PFSK-1 (cell line): ENCODE results near the gene GAPDH.

Experiments used
- POLR2AphosphoS5 ChIP-seq: IDR thresholded peaks from 2 replicates; pipeline ENCODE4 v1.6.1; 2012; ENCODE audit warnings: low read depth, mild to moderate bottlenecking, control low read depth, low read length, moderate library complexity
- SIN3A ChIP-seq: IDR thresholded peaks from 2 replicates; pipeline ENCODE4 v1.6.1; 2012; ENCODE audit warnings: mild to moderate bottlenecking, low read length, moderate library complexity, borderline replicate concordance; ENCODE audit not compliant: insufficient read depth
- TAF1 ChIP-seq: IDR thresholded peaks from 2 replicates; pipeline ENCODE4 v1.6.1; 2012; ENCODE audit warnings: low read length, control low read depth, borderline replicate concordance; ENCODE audit not compliant: insufficient read depth
- TF ChIP-seq, protein P1 (sequence below), 2 experiments: IDR thresholded peaks; 2 replicates each; pipeline versions ENCODE4 v1.6.1 to v1.8.0; 2011 to 2012; ENCODE audit warnings: low read depth in 2 of 2, low read length in 2 of 2, control low read depth in 1 of 2, inconsistent platforms in 1 of 2, mild to moderate bottlenecking in 1 of 2, moderate library complexity in 1 of 2; ENCODE audit not compliant: insufficient read depth in 1 of 2

DNA sequence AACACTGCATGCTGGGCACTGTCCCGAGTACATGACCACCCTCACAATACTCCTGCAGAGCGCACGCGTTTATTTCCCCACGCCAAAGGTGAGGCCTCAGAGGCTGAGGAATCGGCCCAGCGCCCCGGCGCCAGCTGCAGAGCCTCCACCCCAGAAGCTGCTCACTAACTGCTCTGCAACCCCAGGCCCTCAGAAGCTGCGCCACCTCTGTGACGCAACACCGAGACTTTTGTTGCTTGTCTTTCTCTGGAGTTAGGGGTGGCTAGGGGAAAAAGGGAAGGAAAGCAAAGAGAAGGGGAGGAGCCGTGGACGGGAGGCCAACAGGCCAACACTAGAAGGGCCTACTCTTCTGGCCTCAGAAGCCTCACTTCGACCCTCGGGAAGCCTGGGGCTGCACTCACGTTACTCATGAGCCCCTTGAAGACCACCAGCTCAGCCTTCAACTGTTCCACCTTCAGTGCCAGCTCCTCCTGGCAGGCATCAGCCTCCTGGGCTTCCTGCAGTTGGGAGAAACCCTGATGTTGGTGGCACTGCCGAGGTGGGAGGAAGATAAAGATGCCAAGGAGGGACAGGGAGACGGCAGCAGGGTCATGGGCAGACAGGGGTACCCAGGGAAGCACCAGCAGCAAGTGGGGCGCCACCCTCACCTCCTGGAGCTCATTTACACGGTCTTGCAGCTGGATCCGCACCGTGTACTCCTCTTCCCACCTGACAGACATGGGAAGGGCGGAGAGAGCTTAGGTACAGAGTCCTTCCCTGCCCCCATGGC lies 16.2 kb downstream of the GAPDH start:
- TF ChIP-seq SIN3A (no peak), POLR2AphosphoS5 (no peak), TAF1 (no peak)
- TF ChIP-seq, protein P1, sequence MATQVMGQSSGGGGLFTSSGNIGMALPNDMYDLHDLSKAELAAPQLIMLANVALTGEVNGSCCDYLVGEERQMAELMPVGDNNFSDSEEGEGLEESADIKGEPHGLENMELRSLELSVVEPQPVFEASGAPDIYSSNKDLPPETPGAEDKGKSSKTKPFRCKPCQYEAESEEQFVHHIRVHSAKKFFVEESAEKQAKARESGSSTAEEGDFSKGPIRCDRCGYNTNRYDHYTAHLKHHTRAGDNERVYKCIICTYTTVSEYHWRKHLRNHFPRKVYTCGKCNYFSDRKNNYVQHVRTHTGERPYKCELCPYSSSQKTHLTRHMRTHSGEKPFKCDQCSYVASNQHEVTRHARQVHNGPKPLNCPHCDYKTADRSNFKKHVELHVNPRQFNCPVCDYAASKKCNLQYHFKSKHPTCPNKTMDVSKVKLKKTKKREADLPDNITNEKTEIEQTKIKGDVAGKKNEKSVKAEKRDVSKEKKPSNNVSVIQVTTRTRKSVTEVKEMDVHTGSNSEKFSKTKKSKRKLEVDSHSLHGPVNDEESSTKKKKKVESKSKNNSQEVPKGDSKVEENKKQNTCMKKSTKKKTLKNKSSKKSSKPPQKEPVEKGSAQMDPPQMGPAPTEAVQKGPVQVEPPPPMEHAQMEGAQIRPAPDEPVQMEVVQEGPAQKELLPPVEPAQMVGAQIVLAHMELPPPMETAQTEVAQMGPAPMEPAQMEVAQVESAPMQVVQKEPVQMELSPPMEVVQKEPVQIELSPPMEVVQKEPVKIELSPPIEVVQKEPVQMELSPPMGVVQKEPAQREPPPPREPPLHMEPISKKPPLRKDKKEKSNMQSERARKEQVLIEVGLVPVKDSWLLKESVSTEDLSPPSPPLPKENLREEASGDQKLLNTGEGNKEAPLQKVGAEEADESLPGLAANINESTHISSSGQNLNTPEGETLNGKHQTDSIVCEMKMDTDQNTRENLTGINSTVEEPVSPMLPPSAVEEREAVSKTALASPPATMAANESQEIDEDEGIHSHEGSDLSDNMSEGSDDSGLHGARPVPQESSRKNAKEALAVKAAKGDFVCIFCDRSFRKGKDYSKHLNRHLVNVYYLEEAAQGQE (IDR thresholded peaks at IDR 0.05; ENCODE audit: insufficient read depth in 1 of 2, low read depth in 2 of 2, low read length in 2 of 2): no peak
